B cell (primary cell): ENCODE measurements around the gene IGSF22. TPM values are rescaled to one million over a fixed set of nuclear protein-coding genes. Genes with fewer than 3 reads are reported as not detected.

ENCODE experiments used
- ATAC-seq: fragments of 200-7000 bp; cut with Tn5 transposase; one replicate; pipeline ENCODE4 v1.10.0; 2021; ENCODE audit warnings: low read depth, mild to moderate bottlenecking, moderate number of reproducible peaks, moderate library complexity
- CTCF ChIA-PET: fragments of 350-600 bp; sonication (Branson Sonifier 250); formaldehyde crosslinking; loops from one replicate; lab custom pipeline; 2021; ENCODE audit warnings: antibody characterized with exemption, inconsistent platforms; lab: Charles Lee
- POLR2A ChIA-PET: fragments of 350-600 bp; sonication (Branson Sonifier 250); formaldehyde crosslinking; loops from one replicate; lab custom pipeline; 2021; ENCODE audit warnings: antibody characterized with exemption; lab: Charles Lee
- DNase-seq: peaks from one replicate; pipeline ENCODE4 v3.0.0; 2013
- H2AFZ ChIP-seq: 2 replicates; pipeline ENCODE4 v1.6.1; 2012; ENCODE audit warnings: mild to moderate bottlenecking, low read depth, low read length; ENCODE audit not compliant: insufficient read depth, poor library complexity, severe bottlenecking
- H3K27ac ChIP-seq, 2 donors: 1 replicate in 1 of 2; 2 replicates in 1 of 2; pipeline ENCODE4 v1.5.1; 2012 to 2013; ENCODE audit warnings: low read length in 2 of 2, mild to moderate bottlenecking in 2 of 2, moderate library complexity in 1 of 2
- H3K27me3 ChIP-seq, 4 experiments: fragments of 200-600 bp in 1 of 4; sonication (generic) in 1 of 4; replicated peaks in 1 of 4; 1 replicate in 2 of 4; 2 replicates in 2 of 4; pipeline versions ENCODE4 v1.6.1 to v1.7.0; 2013 to 2016; ENCODE audit warnings: low read length in 3 of 4, mild to moderate bottlenecking in 2 of 4, mixed read lengths in 1 of 4, moderate library complexity in 1 of 4; ENCODE audit not compliant: insufficient read depth in 4 of 4, control insufficient read depth in 3 of 4; ENCODE audit errors: control extremely low read depth in 1 of 4
- H3K36me3 ChIP-seq, 2 experiments: replicated peaks in 1 of 2; 1 replicate in 1 of 2; 2 replicates in 1 of 2; pipeline versions ENCODE4 v1.6.1 to v1.7.1; 2013; ENCODE audit warnings: low read length in 1 of 2; ENCODE audit not compliant: insufficient read depth in 2 of 2, control insufficient read depth in 1 of 2; ENCODE audit errors: control extremely low read depth in 1 of 2, extremely low read depth in 1 of 2
- H3K4me1 ChIP-seq, 2 donors: fragments of 200-600 bp in 1 of 2; sonication (generic) in 1 of 2; 1 replicate in 1 of 2; 2 replicates in 1 of 2; pipeline versions ENCODE4 v1.5.1 to v1.6.1; 2013 to 2017; ENCODE audit warnings: low read length in 2 of 2; ENCODE audit not compliant: control insufficient read depth in 2 of 2, insufficient read depth in 2 of 2
- H3K4me2 ChIP-seq: replicated peaks from 2 replicates; pipeline ENCODE3; 2012; ENCODE audit warnings: mild to moderate bottlenecking, low read depth, low read length; ENCODE audit not compliant: poor library complexity, severe bottlenecking
- H3K4me3 ChIP-seq, 5 experiments: fragments of 200-600 bp in 1 of 5; sonication (generic) in 1 of 5; 1 replicate in 3 of 5; 2 replicates in 2 of 5; pipeline versions ENCODE4 v1.5.1 to v1.7.0; 2011 to 2016; ENCODE audit warnings: low read length in 4 of 5, mild to moderate bottlenecking in 4 of 5, low read depth in 2 of 5, control low read depth in 1 of 5, moderate library complexity in 1 of 5; ENCODE audit not compliant: insufficient read depth in 1 of 5; ENCODE audit errors: control extremely low read depth in 1 of 5, extremely low read depth in 1 of 5
- H3K79me2 ChIP-seq: fragments of 200-600 bp; sonication (generic); one replicate; pipeline ENCODE4 v1.6.0; 2016; ENCODE audit warnings: low read length; ENCODE audit not compliant: control insufficient read depth, insufficient read depth
- H3K9ac ChIP-seq: fragments of 200-600 bp; sonication (generic); 2 replicates; pipeline ENCODE4 v1.6.1; 2017; ENCODE audit warnings: mild to moderate bottlenecking, low read length, moderate library complexity
- H3K9me3 ChIP-seq, 3 donors: one replicate each; pipeline versions ENCODE4 v1.6.1 to v1.7.1; 2013; ENCODE audit warnings: low read length in 2 of 3; ENCODE audit not compliant: control insufficient read depth in 2 of 3, insufficient read depth in 1 of 3; ENCODE audit errors: control extremely low read depth in 1 of 3
- H4K20me1 ChIP-seq: 2 replicates; pipeline ENCODE4 v1.6.0; 2012; ENCODE audit warnings: mild to moderate bottlenecking, low read length; ENCODE audit not compliant: insufficient read depth, control insufficient read depth, poor library complexity, severe bottlenecking
- H3K27ac Mint-ChIP-seq: one replicate; pipeline ENCODE4 v1.8.0; 2021; ENCODE audit warnings: mixed read lengths
- H3K27me3 Mint-ChIP-seq: one replicate; pipeline ENCODE4 v1.8.0; 2021; ENCODE audit warnings: mixed read lengths
- H3K4me1 Mint-ChIP-seq: one replicate; pipeline ENCODE4 v1.8.0; 2021; ENCODE audit warnings: mixed read lengths
- H3K4me3 Mint-ChIP-seq: one replicate; pipeline ENCODE4 v1.8.0; 2021; ENCODE audit warnings: mixed read lengths
- H3K9me3 Mint-ChIP-seq: one replicate; pipeline ENCODE4 v1.8.0; 2022; ENCODE audit warnings: mixed read lengths; ENCODE audit not compliant: insufficient read depth
- EZH2 ChIP-seq: IDR thresholded peaks from 2 replicates; pipeline ENCODE4 v1.6.1; 2012; ENCODE audit warnings: borderline replicate concordance, low read depth, mild to moderate bottlenecking, moderate library complexity, low read length; ENCODE audit not compliant: insufficient read depth, poor library complexity, severe bottlenecking
- WGBS: methylation state at CpG from one replicate; pipeline ENCODE4 v1.1.5; 2013; ENCODE audit warnings: missing lambda C conversion rate; ENCODE audit not compliant: insufficient coverage; 5-methylcytosine and 5-hydroxymethylcytosine counted together
- intact Hi-C: fragments of 100-400 bp; cut with micrococcal nuclease; formaldehyde crosslinking; loops from one replicate; pipeline ENCODE4 v1.10.0; 2022
- polyA plus RNA-seq: library from polyadenylated mRNA; depleted of rRNA; stranded (reverse); fragments of >200 nt; gene quantifications from 2 replicates; pipeline ENCODE4 v1.2.3, GENCODE V29; 2012
- total RNA-seq, 2 donors: library from RNA; stranded (reverse); fragments of 120-200 nt in 1 of 2; gene quantifications; 1 replicate in 1 of 2; 2 replicates in 1 of 2; pipeline versions ENCODE4 v1.2.3 to v1.2.4, GENCODE V29; 2013 to 2022
- TF ChIP-seq, protein P1 (sequence below): fragments of 200-600 bp; IDR thresholded peaks from one replicate; pipeline ENCODE4 v1.8.0; 2022; ENCODE audit warnings: antibody characterized with exemption, mild to moderate bottlenecking

Gene IGSF22
- total and polyA plus RNA-seq, 2 donors (not counting 1 experiment from before 2014, with no cell fraction given): 0.91 to 2.6 TPM

DNA sequence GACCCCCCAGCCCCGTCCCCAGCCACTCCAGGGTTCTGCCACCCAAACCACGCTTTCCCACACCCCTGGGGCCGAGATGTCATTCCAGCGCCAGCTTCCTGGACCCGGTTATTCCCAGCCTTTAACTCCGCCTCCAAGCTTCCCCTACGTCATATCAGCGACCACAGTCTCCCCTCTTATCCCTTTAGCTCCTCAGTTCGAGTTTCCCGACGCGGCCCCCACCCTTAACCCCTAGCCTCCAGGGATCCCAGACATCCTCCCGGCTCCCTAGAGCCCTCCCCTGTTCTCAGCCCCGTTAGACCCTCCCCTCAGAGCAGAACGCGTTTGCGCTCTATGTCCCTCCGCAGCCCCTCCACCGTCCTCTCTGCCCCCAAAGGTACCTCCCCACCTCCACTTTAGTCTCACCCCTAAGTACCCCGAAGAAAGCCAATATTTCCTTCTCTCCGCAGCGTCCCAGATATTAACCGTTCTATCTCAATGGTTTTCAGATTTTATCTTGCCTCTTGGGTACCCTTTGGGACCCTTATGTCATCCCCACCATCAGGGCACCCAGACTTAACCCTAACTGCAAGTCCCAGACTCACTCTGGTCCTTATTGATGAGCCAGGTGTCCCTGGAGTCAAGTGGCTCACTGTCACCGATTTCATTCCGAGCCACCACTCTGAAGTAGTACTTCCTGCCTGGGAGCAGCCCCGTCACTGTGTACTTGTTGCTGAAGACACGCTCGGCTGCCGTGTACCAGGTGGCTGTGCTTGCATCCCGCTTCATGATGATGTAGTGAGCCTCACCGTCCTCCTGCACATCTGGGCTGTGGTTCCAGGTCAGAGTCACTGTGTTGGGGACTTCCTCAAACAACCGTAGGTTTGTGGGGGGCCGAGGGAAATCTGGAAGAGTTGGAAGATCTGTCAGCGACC, 19.4 kb downstream of the IGSF22 start:
- CTCF ChIA-PET: interaction anchor here (0.6 to 4.4 kb wide), 5 partner anchors 10 to 123 kb away, joined by 3 to 27 read pairs (median 7); no protein-coding TSS in a partner anchor
- WGBS: 3% methylated on average over 31 of the region's 34 CpGs

More for the DNA sequence above, 19.4 kb downstream of the IGSF22 start:
- H3K27ac ChIP-seq: peak overlapping the region in 1 of 2 donors; percentile 69
- H3K27me3 ChIP-seq: peaks cover 0 to 8% (median 0%) of the 10 kb centered on the region in 4 experiments
- no peaks in the 10 kb centered on the region for H4K20me1 ChIP-seq
- Mint-ChIP-seq H3K9me3 (no peaks in the 10 kb centered on the region), H3K4me1 (peaks cover 22% of the 10 kb centered on the region), H3K27ac (peak overlapping the region; percentile 88), H3K27me3 (peaks cover 19% of the 10 kb centered on the region), H3K4me3 (peak overlapping the region; percentile 95)
- H2AFZ ChIP-seq: peak overlapping the region; percentile 84
- intact Hi-C loops: loop anchor here (1.0 kb wide), 1 partner anchor 15 kb away; no protein-coding TSS in a partner anchor
- peak overlapping the region; percentile 81 for H3K9ac ChIP-seq
- ATAC-seq (peak; percentile 74), DNase-seq (peak; percentile 88)
- H3K79me2 ChIP-seq: no peaks in the 10 kb centered on the region
- H3K4me2 ChIP-seq: peak overlapping the region; percentile 99
- peak overlapping the region in 4 of 5 experiments; percentile 54 to 95 (median 68) for H3K4me3 ChIP-seq
- peaks cover 18 to 19% of the 10 kb centered on the region in 2 donors for H3K4me1 ChIP-seq
- POLR2A ChIA-PET: no interaction called here
- TF ChIP-seq EZH2: no peak
- TF ChIP-seq, protein P1, sequence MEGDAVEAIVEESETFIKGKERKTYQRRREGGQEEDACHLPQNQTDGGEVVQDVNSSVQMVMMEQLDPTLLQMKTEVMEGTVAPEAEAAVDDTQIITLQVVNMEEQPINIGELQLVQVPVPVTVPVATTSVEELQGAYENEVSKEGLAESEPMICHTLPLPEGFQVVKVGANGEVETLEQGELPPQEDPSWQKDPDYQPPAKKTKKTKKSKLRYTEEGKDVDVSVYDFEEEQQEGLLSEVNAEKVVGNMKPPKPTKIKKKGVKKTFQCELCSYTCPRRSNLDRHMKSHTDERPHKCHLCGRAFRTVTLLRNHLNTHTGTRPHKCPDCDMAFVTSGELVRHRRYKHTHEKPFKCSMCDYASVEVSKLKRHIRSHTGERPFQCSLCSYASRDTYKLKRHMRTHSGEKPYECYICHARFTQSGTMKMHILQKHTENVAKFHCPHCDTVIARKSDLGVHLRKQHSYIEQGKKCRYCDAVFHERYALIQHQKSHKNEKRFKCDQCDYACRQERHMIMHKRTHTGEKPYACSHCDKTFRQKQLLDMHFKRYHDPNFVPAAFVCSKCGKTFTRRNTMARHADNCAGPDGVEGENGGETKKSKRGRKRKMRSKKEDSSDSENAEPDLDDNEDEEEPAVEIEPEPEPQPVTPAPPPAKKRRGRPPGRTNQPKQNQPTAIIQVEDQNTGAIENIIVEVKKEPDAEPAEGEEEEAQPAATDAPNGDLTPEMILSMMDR: no peak
- H3K36me3 ChIP-seq: no peaks in the 10 kb centered on the region
- peaks cover 0 to 3% (median 0%) of the 10 kb centered on the region in 3 donors for H3K9me3 ChIP-seq
